Activated CD4-positive, alpha-beta T cell treated with anti-CD3 and anti-CD28 coated beads, Interleukin-2, amount 10 ng/mL, durations not matched to agents 7 days and 5 days (primary cell): ENCODE measurements around the gene FOXO6. TPM values are rescaled to one million over a fixed set of nuclear protein-coding genes. Genes with fewer than 3 reads are reported as not detected.

Source experiments
- CTCF ChIA-PET: fragments of 350-600 bp; sonication (Branson Sonifier 250); formaldehyde crosslinking; loops from one replicate; lab custom pipeline; 2021; ENCODE audit warnings: antibody characterized with exemption; lab: Charles Lee
- POLR2A ChIA-PET: fragments of 350-600 bp; sonication (Branson Sonifier 250); formaldehyde crosslinking; loops from one replicate; lab custom pipeline; 2021; ENCODE audit warnings: antibody characterized with exemption; lab: Charles Lee
- DNase-seq: peaks from one replicate; pipeline ENCODE4 v3.0.0-alpha.2; 2020
- H3K27ac Mint-ChIP-seq: one replicate; pipeline ENCODE4 v1.8.0; 2021; ENCODE audit warnings: mild to moderate bottlenecking, moderate library complexity, mixed read lengths
- H3K27me3 Mint-ChIP-seq: one replicate; pipeline ENCODE4 v1.8.0; 2021; ENCODE audit warnings: mixed read lengths
- H3K36me3 Mint-ChIP-seq: one replicate; pipeline ENCODE4 v1.8.0; 2021; ENCODE audit warnings: low read depth, mixed read lengths
- H3K4me1 Mint-ChIP-seq: one replicate; pipeline ENCODE4 v1.8.0; 2021; ENCODE audit warnings: mixed read lengths
- H3K4me3 Mint-ChIP-seq: one replicate; pipeline ENCODE4 v1.8.0; 2021; ENCODE audit warnings: mild to moderate bottlenecking, moderate library complexity, mixed read lengths
- H3K9me3 Mint-ChIP-seq: one replicate; pipeline ENCODE4 v1.8.0; 2021; ENCODE audit warnings: mixed read lengths
- total RNA-seq, 2 experiments: library from RNA; stranded (reverse); gene quantifications; one replicate each; pipeline ENCODE4 v1.2.3, GENCODE V29; 2021

The FOXO6 gene
- total RNA-seq, 2 experiments from 2014 or later = not detected

DNA sequence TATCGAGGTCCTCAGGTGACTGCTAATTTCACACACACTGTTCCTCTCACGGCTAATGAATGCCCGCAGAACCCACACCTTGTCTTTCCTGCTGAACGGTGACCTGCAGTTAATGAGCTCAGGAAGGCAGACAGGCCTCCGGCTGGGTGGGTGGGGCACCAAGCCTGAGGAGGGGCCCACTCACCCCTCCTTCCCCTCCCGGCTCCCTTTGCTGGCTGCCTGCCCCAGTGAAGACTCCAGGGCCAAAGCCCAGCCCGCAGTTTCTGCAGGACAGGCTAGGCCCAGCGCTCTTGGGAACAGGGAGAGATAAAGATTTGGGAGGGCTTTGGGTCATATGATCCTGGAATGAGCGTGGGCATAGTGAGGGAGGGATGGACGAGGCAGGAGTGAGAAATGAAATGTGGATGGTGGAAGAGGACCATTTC, 26.4 kb downstream of the FOXO6 start:
- ChIA-PET CTCF (interaction anchor here (0.7 to 1.1 kb wide), 2 partner anchors 20 to 25 kb away, joined by 3 read pairs; no protein-coding TSS in a partner anchor), POLR2A (no interaction called here)
- H3K4me1 Mint-ChIP-seq = peaks cover 8% of the 10 kb centered on the region
- H3K36me3 Mint-ChIP-seq = no peaks in the 10 kb centered on the region
- H3K27me3 Mint-ChIP-seq = peaks cover 34% of the 10 kb centered on the region
- no peaks in the 10 kb centered on the region for H3K9me3 Mint-ChIP-seq
- H3K4me3 Mint-ChIP-seq = no peak overlapping the region
- no peak for DNase-seq
- H3K27ac Mint-ChIP-seq = no peak overlapping the region

DNA sequence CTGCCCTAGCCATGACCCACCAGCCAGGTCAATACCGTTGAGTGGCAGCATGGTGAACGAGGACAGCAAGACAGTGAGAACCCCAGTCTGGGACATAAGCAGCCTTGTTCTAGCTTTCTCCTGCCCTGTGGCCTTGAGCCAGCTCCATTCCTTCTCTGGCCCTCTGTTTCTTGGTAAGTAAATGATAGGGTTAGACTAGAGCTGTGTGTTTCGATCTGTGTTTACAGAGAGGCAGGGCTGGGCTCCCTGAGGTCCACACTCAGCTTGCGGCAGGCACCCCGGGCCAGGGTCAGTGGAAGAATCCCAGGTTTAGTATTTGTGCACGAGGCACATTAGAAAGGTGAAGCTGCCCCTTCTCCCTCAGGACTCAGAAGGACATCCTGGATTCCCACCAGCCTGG, 27.3 kb downstream of the FOXO6 start:
- no peak for DNase-seq
- CTCF ChIA-PET = interaction anchor here (1.1 kb wide), 1 partner anchor 26 kb away, joined by 3 read pairs; no protein-coding TSS in a partner anchor
- H3K9me3 Mint-ChIP-seq = no peaks in the 10 kb centered on the region
- peaks cover 27% of the 10 kb centered on the region for H3K27me3 Mint-ChIP-seq
- H3K36me3 Mint-ChIP-seq = no peaks in the 10 kb centered on the region
- POLR2A ChIA-PET = no interaction called here
- H3K4me3 Mint-ChIP-seq = no peak overlapping the region
- H3K27ac Mint-ChIP-seq = no peak overlapping the region
- H3K4me1 Mint-ChIP-seq = peaks cover 3% of the 10 kb centered on the region

- POLR2A ChIA-PET = no interaction called here
- H3K27me3 Mint-ChIP-seq = peaks cover 22% of the 10 kb centered on the region
These were observed 27.8 kb downstream of the FOXO6 start for GRCh38 chr1:41389009-41389408.

DNA sequence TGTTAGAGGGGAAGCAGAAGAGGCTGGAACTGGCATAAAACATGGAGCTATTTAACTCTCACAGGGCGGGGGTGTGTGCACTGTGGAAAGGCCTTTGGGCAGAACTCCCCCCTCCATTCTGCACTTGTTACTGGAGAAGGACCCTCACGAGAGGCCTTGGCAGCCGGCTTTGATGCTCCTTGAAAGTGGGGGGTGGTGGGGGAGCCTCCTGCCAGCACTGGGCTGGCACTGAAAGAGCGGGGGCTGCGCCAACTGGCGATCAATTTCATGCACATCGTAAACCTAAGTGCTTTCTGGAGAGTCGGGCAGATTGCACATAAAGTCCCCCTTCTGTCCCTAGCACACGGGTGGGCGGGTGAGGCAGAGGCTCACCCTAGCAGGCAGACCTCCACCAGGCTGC, 28.9 kb downstream of the FOXO6 start:
- DNase-seq = no peak
- ChIA-PET POLR2A (no interaction called here), CTCF (no interaction called here)
- H3K4me1 Mint-ChIP-seq = no peaks in the 10 kb centered on the region
- no peaks in the 10 kb centered on the region for H3K9me3 Mint-ChIP-seq
- H3K4me3 Mint-ChIP-seq = no peak overlapping the region
- H3K27ac Mint-ChIP-seq = no peak overlapping the region
- peaks cover 10% of the 10 kb centered on the region for H3K27me3 Mint-ChIP-seq
- H3K36me3 Mint-ChIP-seq = no peaks in the 10 kb centered on the region

More at GRCh38 chr1:41389009-41389408, 27.8 kb downstream of the FOXO6 start:
- Mint-ChIP-seq H3K9me3 (no peaks in the 10 kb centered on the region), H3K4me1 (no peaks in the 10 kb centered on the region), H3K4me3 (no peak overlapping the region), H3K27ac (no peak overlapping the region), H3K36me3 (no peaks in the 10 kb centered on the region)
- CTCF ChIA-PET = no interaction called here
- DNase-seq = no peak

GRCh38 chr1:41390573-41390972, 29.3 kb downstream of the FOXO6 start:
- Mint-ChIP-seq H3K4me3 (no peak overlapping the region), H3K4me1 (no peaks in the 10 kb centered on the region), H3K36me3 (no peaks in the 10 kb centered on the region), H3K9me3 (no peaks in the 10 kb centered on the region), H3K27ac (no peak overlapping the region), H3K27me3 (peaks cover 11% of the 10 kb centered on the region)
- CTCF ChIA-PET = no interaction called here
- POLR2A ChIA-PET = no interaction called here
- no peak for DNase-seq

GRCh38 chr1:41391834-41392527, 30.7 kb downstream of the FOXO6 start:
- no peak for DNase-seq
- H3K36me3 Mint-ChIP-seq = no peaks in the 10 kb centered on the region
- H3K27ac Mint-ChIP-seq = no peak overlapping the region
- H3K4me1 Mint-ChIP-seq = no peaks in the 10 kb centered on the region
- no peak overlapping the region for H3K4me3 Mint-ChIP-seq
- H3K27me3 Mint-ChIP-seq = peaks cover 15% of the 10 kb centered on the region
- H3K9me3 Mint-ChIP-seq = no peaks in the 10 kb centered on the region
- ChIA-PET CTCF (no interaction called here), POLR2A (no interaction called here)

GRCh38 chr1:41392528-41392924, 31.3 kb downstream of the FOXO6 start:
- Mint-ChIP-seq H3K4me3 (no peak overlapping the region), H3K27me3 (peaks cover 15% of the 10 kb centered on the region), H3K9me3 (no peaks in the 10 kb centered on the region), H3K36me3 (no peaks in the 10 kb centered on the region), H3K4me1 (no peaks in the 10 kb centered on the region), H3K27ac (no peak overlapping the region)
- DNase-seq = no peak
- CTCF ChIA-PET = no interaction called here
- POLR2A ChIA-PET = no interaction called here

GRCh38 chr1:41393716-41394368, 32.6 kb downstream of the FOXO6 start:
- CTCF ChIA-PET = interaction anchor here (1.2 kb wide), 1 partner anchor 87 kb away, joined by 3 read pairs; no protein-coding TSS in a partner anchor

DNA sequence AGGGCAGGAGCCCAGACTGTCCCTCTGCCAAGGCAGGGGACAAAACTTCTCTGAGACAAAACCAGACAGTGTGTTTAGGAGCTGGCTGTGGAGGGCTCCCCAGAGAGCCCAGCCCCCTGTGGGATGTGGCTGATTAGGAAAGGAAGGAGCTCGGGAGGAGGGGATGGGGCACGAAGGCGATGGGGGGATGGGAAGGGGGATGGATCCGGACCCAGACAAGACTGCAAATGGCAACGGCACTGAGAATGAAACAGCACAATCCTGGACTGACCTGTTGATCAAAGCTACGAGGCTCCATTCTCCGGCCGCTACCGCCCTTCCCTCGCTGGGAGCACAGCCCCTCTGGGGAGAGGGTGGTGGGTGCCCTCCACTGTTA, 33.1 kb downstream of the FOXO6 start:
- Mint-ChIP-seq H3K4me1 (no peaks in the 10 kb centered on the region), H3K9me3 (no peaks in the 10 kb centered on the region), H3K27me3 (peaks cover 13% of the 10 kb centered on the region), H3K27ac (no peak overlapping the region), H3K4me3 (no peak overlapping the region), H3K36me3 (no peaks in the 10 kb centered on the region)
- POLR2A ChIA-PET = no interaction called here
- DNase-seq = no peak
- CTCF ChIA-PET = interaction anchor here (1.2 kb wide), 1 partner anchor 87 kb away, joined by 3 read pairs; no protein-coding TSS in a partner anchor

More at GRCh38 chr1:41393716-41394368, 32.6 kb downstream of the FOXO6 start:
- Mint-ChIP-seq H3K4me3 (no peak overlapping the region), H3K27ac (no peak overlapping the region), H3K27me3 (peaks cover 13% of the 10 kb centered on the region), H3K4me1 (no peaks in the 10 kb centered on the region), H3K36me3 (no peaks in the 10 kb centered on the region), H3K9me3 (no peaks in the 10 kb centered on the region)
- no peak for DNase-seq
- POLR2A ChIA-PET = no interaction called here

- Mint-ChIP-seq H3K4me3 (no peak overlapping the region), H3K4me1 (no peaks in the 10 kb centered on the region), H3K27ac (no peak overlapping the region), H3K27me3 (peaks cover 15% of the 10 kb centered on the region), H3K9me3 (peaks cover 4% of the 10 kb centered on the region), H3K36me3 (no peaks in the 10 kb centered on the region)
- CTCF ChIA-PET = interaction anchor here (0.5 to 1.2 kb wide), 2 partner anchors 88 to 369 kb away, joined by 3 read pairs; no protein-coding TSS in a partner anchor
- POLR2A ChIA-PET = no interaction called here
- no peak for DNase-seq
These were observed 34.0 kb downstream of the FOXO6 start for GRCh38 chr1:41394959-41395956.

DNA sequence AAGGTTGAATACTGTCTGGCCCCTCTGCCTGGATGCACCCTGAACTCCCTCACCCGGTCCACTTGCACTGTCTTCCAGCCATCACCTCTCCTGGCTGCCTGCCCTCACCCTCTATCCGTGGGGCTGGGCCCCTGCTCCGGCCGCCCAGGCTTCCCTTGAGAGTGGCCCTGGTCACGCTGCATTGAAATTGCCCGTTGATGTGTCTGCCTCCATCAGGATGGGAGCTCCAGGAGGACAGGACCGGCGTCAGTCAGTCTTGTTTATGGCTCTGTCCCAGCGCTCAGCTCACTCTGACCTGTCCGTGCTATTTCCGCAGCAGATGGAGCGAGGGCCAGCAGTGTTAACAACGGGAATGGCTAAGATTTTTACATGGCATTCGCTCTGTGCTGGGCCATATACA, 34.9 kb downstream of the FOXO6 start:
- no peak overlapping the region for H3K27ac Mint-ChIP-seq
- H3K36me3 Mint-ChIP-seq = no peaks in the 10 kb centered on the region
- no peak for DNase-seq
- CTCF ChIA-PET = no interaction called here
- POLR2A ChIA-PET = no interaction called here
- H3K4me3 Mint-ChIP-seq = no peak overlapping the region
- peaks cover 17% of the 10 kb centered on the region for H3K27me3 Mint-ChIP-seq
- H3K4me1 Mint-ChIP-seq = no peaks in the 10 kb centered on the region
- peaks cover 4% of the 10 kb centered on the region for H3K9me3 Mint-ChIP-seq

DNA sequence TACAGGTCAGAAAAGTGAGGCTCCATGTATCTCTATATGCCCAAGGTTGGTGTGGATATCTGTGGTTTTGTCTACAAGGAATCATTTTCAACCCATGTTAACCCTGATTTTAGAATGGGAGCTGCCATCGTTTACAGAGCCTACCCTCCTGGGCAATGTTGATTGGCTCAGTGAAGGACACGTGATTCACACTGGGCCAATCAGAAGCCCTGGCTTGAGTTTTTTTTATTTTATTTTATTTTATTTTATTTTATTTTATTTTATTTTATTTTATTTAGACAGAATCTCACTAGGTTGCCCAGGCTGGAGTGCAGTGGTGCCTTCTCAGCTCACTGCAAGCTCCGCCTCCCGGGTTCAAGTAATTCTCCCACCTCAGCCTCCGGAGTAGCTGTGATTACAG, 35.8 kb downstream of the FOXO6 start:
- no peaks in the 10 kb centered on the region for H3K36me3 Mint-ChIP-seq
- peaks cover 4% of the 10 kb centered on the region for H3K9me3 Mint-ChIP-seq
- H3K27ac Mint-ChIP-seq = no peak overlapping the region
- no peak overlapping the region for H3K4me3 Mint-ChIP-seq
- CTCF ChIA-PET = interaction anchor here (0.5 to 0.8 kb wide), 2 partner anchors 21 to 751 kb away, joined by 3 read pairs; no protein-coding TSS in a partner anchor
- POLR2A ChIA-PET = no interaction called here
- no peaks in the 10 kb centered on the region for H3K4me1 Mint-ChIP-seq
- DNase-seq = no peak
- H3K27me3 Mint-ChIP-seq = peaks cover 20% of the 10 kb centered on the region
